ENCODE measurements around the gene ADAMTSL2. TPM values are rescaled to one million over a fixed set of nuclear protein-coding genes. Genes with fewer than 3 reads are reported as not detected.

Gene ADAMTSL2
- total and polyA plus RNA-seq, 2 of the 13 experiments (the other 11 are each of a cell fraction or from before 2014, with no cell fraction given): 1.9 to 3.8 TPM

- TF ChIP-seq, protein P1, sequence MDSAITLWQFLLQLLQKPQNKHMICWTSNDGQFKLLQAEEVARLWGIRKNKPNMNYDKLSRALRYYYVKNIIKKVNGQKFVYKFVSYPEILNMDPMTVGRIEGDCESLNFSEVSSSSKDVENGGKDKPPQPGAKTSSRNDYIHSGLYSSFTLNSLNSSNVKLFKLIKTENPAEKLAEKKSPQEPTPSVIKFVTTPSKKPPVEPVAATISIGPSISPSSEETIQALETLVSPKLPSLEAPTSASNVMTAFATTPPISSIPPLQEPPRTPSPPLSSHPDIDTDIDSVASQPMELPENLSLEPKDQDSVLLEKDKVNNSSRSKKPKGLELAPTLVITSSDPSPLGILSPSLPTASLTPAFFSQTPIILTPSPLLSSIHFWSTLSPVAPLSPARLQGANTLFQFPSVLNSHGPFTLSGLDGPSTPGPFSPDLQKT (CRISPR knock-in tag; IDR thresholded peaks at IDR 0.05; ENCODE audit: borderline replicate concordance): no peak
- TF ChIP-seq SOX6 (IDR thresholded peaks at IDR 0.05) (no peak), SOX6 (CRISPR knock-in tag; IDR thresholded peaks at IDR 0.05) (no peak), KLF11 (CRISPR knock-in tag; IDR thresholded peaks at IDR 0.05) (no peak), SRY (CRISPR knock-in tag; IDR thresholded peaks at IDR 0.05) (0 out of 2 replicates have a peak, but pooled peaks have one; percentile 30), TFAP4 (IDR thresholded peaks at IDR 0.05; ENCODE audit: borderline replicate concordance, low read depth) (no peak), BHLHE40 (IDR thresholded peaks at IDR 0.05; ENCODE audit: low read length) (no peak), GABPA (IDR thresholded peaks at IDR 0.05; ENCODE audit: low read depth, low read length) (peak; percentile 34; the same call in 1 of the 2 replicates), GABPA (CRISPR knock-in tag; IDR thresholded peaks at IDR 0.05; ENCODE audit: low read depth) (peak; percentile 66), GPN1 (CRISPR knock-in tag; IDR thresholded peaks at IDR 0.05; ENCODE audit: borderline replicate concordance) (no peak), ZNF687 (CRISPR knock-in tag; IDR thresholded peaks at IDR 0.05) (peak; percentile 79), CENPT (CRISPR knock-in tag; IDR thresholded peaks at IDR 0.05; ENCODE audit: low read depth) (no peak), MED13 (CRISPR knock-in tag; IDR thresholded peaks at IDR 0.05) (no peak), ZMAT3 (CRISPR knock-in tag; conservative IDR thresholded peaks at IDR 0.05) (no peak), FOXM1 (CRISPR knock-in tag; IDR thresholded peaks at IDR 0.05) (no peak), CSRNP2 (CRISPR knock-in tag; conservative IDR thresholded peaks at IDR 0.05; ENCODE audit: low read depth) (no peak), RNF2 (conservative IDR thresholded peaks at IDR 0.05; ENCODE audit: low read depth) (no peak), AKAP8 (CRISPR knock-in tag; IDR thresholded peaks at IDR 0.05) (no peak), ASH2L (IDR thresholded peaks at IDR 0.05; ENCODE audit: insufficient read length, low read depth, low read length) (no peak), ZFAT (CRISPR knock-in tag; conservative IDR thresholded peaks at IDR 0.05) (no peak)
- TF ChIP-seq, protein P2, sequence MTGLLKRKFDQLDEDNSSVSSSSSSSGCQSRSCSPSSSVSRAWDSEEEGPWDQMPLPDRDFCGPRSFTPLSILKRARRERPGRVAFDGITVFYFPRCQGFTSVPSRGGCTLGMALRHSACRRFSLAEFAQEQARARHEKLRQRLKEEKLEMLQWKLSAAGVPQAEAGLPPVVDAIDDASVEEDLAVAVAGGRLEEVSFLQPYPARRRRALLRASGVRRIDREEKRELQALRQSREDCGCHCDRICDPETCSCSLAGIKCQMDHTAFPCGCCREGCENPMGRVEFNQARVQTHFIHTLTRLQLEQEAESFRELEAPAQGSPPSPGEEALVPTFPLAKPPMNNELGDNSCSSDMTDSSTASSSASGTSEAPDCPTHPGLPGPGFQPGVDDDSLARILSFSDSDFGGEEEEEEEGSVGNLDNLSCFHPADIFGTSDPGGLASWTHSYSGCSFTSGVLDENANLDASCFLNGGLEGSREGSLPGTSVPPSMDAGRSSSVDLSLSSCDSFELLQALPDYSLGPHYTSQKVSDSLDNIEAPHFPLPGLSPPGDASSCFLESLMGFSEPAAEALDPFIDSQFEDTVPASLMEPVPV (CRISPR knock-in tag; IDR thresholded peaks at IDR 0.05): no peak
Observed at GRCh38 chr9:133485531-133486260, 48.8 kb upstream of the ADAMTSL2 start (continued).
